ENCODE results near the gene ZDHHC14. TPM values are rescaled to one million over a fixed set of nuclear protein-coding genes. Genes with fewer than 3 reads are reported as not detected.

Gene ZDHHC14
- total and polyA plus RNA-seq, 12 donors, result 7.7 to 31.2 (median 15.2) TPM

DNA sequence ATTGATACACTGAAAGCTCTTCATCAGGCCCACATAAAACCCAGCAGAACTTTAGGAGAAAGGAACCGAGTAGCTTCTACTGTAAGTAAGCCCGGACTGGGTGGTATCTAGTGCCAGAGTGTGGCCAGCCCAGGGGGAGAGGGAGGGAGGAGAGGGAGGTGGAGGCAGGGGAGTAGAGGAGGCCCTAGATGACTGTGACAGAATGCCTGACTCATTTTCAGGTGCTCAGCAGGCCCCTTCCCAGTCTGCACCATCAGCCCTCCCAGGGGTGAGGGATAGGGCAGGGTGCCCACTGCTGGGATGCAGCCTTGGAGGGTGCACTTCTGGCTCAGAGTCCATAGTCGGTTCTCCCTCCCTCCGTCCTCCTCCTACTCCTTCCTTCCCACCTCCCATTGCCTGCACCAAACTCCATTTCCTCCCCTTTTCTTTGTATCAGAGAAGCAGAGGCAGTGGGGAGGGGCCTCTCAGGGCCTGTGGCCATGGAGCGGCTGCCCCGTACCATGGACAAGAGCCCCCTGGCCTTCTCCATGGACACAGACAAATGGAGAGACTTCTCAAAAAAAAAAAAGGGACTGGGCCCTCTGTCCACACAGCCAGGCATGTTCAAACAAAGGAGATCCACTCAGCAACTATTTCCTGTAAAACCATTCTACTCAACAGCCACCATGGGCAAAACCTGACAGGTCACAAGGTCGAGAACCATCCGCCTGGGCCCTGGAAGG lies 257.1 kb downstream of the ZDHHC14 start:
- TF ChIP-seq, protein P1, sequence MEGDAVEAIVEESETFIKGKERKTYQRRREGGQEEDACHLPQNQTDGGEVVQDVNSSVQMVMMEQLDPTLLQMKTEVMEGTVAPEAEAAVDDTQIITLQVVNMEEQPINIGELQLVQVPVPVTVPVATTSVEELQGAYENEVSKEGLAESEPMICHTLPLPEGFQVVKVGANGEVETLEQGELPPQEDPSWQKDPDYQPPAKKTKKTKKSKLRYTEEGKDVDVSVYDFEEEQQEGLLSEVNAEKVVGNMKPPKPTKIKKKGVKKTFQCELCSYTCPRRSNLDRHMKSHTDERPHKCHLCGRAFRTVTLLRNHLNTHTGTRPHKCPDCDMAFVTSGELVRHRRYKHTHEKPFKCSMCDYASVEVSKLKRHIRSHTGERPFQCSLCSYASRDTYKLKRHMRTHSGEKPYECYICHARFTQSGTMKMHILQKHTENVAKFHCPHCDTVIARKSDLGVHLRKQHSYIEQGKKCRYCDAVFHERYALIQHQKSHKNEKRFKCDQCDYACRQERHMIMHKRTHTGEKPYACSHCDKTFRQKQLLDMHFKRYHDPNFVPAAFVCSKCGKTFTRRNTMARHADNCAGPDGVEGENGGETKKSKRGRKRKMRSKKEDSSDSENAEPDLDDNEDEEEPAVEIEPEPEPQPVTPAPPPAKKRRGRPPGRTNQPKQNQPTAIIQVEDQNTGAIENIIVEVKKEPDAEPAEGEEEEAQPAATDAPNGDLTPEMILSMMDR (IDR thresholded peaks at IDR 0.05), result no peak
- WGBS, 2 donors, result 91 to 93% methylated on average over 8 of the region's 8 CpGs
- intact Hi-C loops (cut with DNase I), result no loop called here
- Histone ChIP-seq H3K27me3 (no peaks in the 10 kb centered on the region), H3K4me3 (no peak overlapping the region), H3K4me1 (no peaks in the 10 kb centered on the region), H3K36me3 (peaks cover 0 to 35% (median 0%) of the 10 kb centered on the region in 9 donors), H3K27ac (no peak overlapping the region), H3K9me3 (no peaks in the 10 kb centered on the region)
- no peak for ATAC-seq
- no peak for DNase-seq

DNA sequence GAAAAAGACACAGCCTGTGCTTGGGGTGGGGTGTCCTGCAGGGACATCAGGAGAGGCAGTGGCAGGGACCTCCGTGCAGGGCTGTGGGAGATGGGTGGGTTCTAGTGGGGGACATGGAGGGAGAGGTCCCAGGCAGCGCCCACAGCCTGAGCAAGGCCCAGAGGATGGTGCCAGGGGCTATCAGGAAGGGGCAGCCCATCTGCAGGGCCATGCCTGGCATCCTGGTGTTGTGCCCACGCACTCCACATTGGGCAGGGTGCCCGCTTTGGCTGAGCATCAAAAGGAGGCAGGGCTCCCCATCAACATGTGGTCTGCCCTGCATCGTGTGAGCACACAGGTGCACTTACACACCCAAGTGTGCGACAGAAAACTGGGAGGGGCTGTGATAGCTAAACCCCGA lies 257.8 kb downstream of the ZDHHC14 start:
- no peak overlapping the region for H3K27ac ChIP-seq
- DNase-seq (no peak), ATAC-seq (peak; percentile 7 to 50 (median 30))
- no peaks in the 10 kb centered on the region for H3K4me1 ChIP-seq
- TF ChIP-seq, protein P1 (IDR thresholded peaks at IDR 0.05), result no peak
- no peaks in the 10 kb centered on the region for H3K9me3 ChIP-seq
- no peak overlapping the region for H3K4me3 ChIP-seq
- no peaks in the 10 kb centered on the region for H3K27me3 ChIP-seq
- H3K36me3 ChIP-seq, result peaks cover 0 to 28% (median 0%) of the 10 kb centered on the region in 9 donors
- WGBS, 2 donors, result 78 to 87% methylated on average over 7 of the region's 7 CpGs
- intact Hi-C loops (cut with DNase I), result no loop called here

DNA sequence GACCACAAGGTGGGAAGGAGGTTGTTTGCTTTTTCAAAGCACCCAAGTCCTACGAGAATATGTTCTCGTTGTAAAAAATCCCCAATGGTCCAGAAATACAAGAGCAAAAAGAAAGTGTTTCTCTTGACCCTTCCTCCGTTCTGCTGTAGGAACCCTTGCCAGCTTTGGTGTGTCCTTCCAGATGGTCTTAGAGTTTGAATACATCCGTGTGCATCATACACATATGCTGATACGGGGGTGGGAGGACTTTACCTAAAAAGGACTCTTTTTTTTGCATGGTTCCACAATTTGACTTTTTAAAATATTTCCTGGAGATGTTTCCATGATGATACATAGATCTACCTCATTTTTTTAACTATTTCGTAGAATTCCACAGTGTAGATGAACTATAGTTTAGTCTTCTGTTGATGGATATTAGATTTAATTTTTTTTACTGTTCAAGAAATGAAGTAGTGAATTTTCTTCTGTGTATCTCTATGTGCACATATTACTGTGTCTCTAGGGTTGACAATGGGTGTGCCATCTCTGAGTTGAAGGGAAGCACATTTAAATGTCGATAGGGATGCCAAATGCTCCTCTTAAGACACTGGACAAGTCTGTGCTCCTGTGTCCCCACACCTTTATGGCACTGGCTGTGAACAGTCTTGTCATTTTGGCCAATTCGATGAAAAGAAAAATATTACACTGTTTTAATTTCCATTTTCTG lies 259.9 kb downstream of the ZDHHC14 start:
- DNase-seq (no peak), ATAC-seq (no peak)
- Histone ChIP-seq H3K9me3 (no peaks in the 10 kb centered on the region), H3K27ac (no peak overlapping the region), H3K36me3 (peaks cover 0 to 13% (median 0%) of the 10 kb centered on the region in 9 donors), H3K4me3 (no peak overlapping the region), H3K4me1 (peaks cover 0 to 5% (median 0%) of the 10 kb centered on the region in 9 donors), H3K27me3 (no peaks in the 10 kb centered on the region)
- TF ChIP-seq, protein P1 (IDR thresholded peaks at IDR 0.05), result no peak
- intact Hi-C loops (cut with DNase I), result loop anchor here in 1 of 10 donors (5.0 kb wide), 1 partner anchor 431 kb away; no protein-coding TSS in a partner anchor
- 93 to 94% methylated on average over 8 of the region's 8 CpGs for WGBS, 2 donors

DNA sequence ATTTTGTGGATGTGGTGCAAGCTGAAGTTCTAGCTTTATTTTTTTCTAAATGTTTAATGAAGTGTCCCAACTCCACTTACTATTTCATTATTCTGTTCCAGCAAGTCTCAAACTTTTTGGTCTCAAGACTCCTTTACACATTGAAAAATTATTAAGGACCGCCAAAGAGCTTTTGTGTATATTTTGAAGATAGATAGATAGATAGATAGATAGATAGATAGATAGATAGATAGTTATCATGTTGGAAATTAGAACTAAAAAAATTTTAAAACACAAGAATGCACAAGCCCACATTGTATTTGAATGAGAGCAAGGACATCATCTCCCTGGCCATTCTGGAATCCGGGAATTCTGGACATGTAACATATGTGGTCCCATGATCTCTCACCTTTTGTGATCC lies 260.8 kb downstream of the ZDHHC14 start:
- TF ChIP-seq, protein P1 (IDR thresholded peaks at IDR 0.05), result no peak
- DNase-seq (no peak), ATAC-seq (no peak)
- Histone ChIP-seq H3K36me3 (peaks cover 0 to 7% (median 0%) of the 10 kb centered on the region in 9 donors), H3K9me3 (no peaks in the 10 kb centered on the region), H3K4me1 (peaks cover 0 to 5% (median 0%) of the 10 kb centered on the region in 9 donors), H3K27me3 (no peaks in the 10 kb centered on the region), H3K4me3 (no peak overlapping the region), H3K27ac (no peak overlapping the region)
- WGBS, 2 donors, result 87 to 95% methylated on average over 2 of the region's 2 CpGs
- intact Hi-C loops (cut with DNase I), result loop anchor here in 1 of 10 donors (5.0 kb wide), 1 partner anchor 430 kb away; no protein-coding TSS in a partner anchor

Data from heart right ventricle (tissue), 16 donors.